Fibroblast of skin of left biceps (primary cell): Measurements from ENCODE around the gene TMCC3.

Experiments
- DNase-seq, 2 experiments: peaks; one replicate each; pipeline ENCODE4 v3.0.0-alpha.2; 2013; ENCODE audit warnings: low read depth in 2 of 2

The TMCC3 gene

GRCh38 chr12:94532490-94533422 is 117.6 kb downstream of the TMCC3 start:
- peak; percentile 5 to 10 for DNase-seq

- no peak for DNase-seq
Measured at GRCh38 chr12:94531196-94531720, 119.1 kb downstream of the TMCC3 start.

- DNase-seq = no peak
Measured at GRCh38 chr12:94525951-94526350, 124.4 kb downstream of the TMCC3 start.
